CD4-positive, alpha-beta memory T cell (primary cell): ENCODE results near the gene RBM38. TPM values are rescaled to one million over a fixed set of nuclear protein-coding genes. Genes with fewer than 3 reads are reported as not detected.

Source experiments
- CTCF ChIA-PET: fragments of 350-600 bp; sonication (Branson Sonifier 250); formaldehyde crosslinking; loops from one replicate; lab custom pipeline; 2021; ENCODE audit warnings: inconsistent platforms; ENCODE audit not compliant: partially characterized antibody; lab: Charles Lee
- POLR2A ChIA-PET: fragments of 350-600 bp; sonication (Branson Sonifier 250); formaldehyde crosslinking; loops from one replicate; lab custom pipeline; 2021; ENCODE audit not compliant: partially characterized antibody; lab: Charles Lee
- DNase-seq, 5 donors: peaks; one replicate each; pipeline versions ENCODE4 v3.0.0 to v3.0.0-alpha.2; 2020 to 2022; ENCODE audit warnings: mixed read lengths in 1 of 5
- H3K27ac ChIP-seq: one replicate; pipeline ENCODE4 v1.7.0; 2013; ENCODE audit warnings: low read depth, low read length
- H3K27me3 ChIP-seq: 2 replicates; pipeline ENCODE4 v1.7.0; 2013; ENCODE audit warnings: mild to moderate bottlenecking, low read length, moderate library complexity; ENCODE audit not compliant: insufficient read depth
- H3K36me3 ChIP-seq: 2 replicates; pipeline ENCODE4 v1.7.0; 2013; ENCODE audit warnings: mild to moderate bottlenecking, low read length, moderate library complexity; ENCODE audit not compliant: insufficient read depth
- H3K4me1 ChIP-seq: 2 replicates; pipeline ENCODE4 v1.7.0; 2013; ENCODE audit warnings: mild to moderate bottlenecking, low read length, moderate library complexity; ENCODE audit not compliant: insufficient read depth
- H3K4me3 ChIP-seq, 2 donors: one replicate each; pipeline ENCODE4 v1.7.0; 2013; ENCODE audit warnings: low read length in 2 of 2, mild to moderate bottlenecking in 1 of 2
- H3K9me3 ChIP-seq, 2 donors: one replicate each; pipeline ENCODE4 v1.7.0; 2013; ENCODE audit warnings: low read length in 2 of 2, control low read depth in 1 of 2; ENCODE audit not compliant: control insufficient read depth in 1 of 2
- H3K27ac Mint-ChIP-seq, 7 donors: one replicate each; pipeline ENCODE4 v1.8.0; 2020 to 2021; ENCODE audit warnings: mixed read lengths in 7 of 7, mild to moderate bottlenecking in 6 of 7, inconsistent platforms in 3 of 7, moderate library complexity in 3 of 7
- H3K27me3 Mint-ChIP-seq, 2 donors: one replicate each; pipeline ENCODE4 v1.8.0; 2020 to 2021; ENCODE audit warnings: mixed read lengths in 2 of 2
- H3K36me3 Mint-ChIP-seq, 2 donors: one replicate each; pipeline ENCODE4 v1.8.0; 2020 to 2021; ENCODE audit warnings: mixed read lengths in 2 of 2, inconsistent platforms in 1 of 2, mild to moderate bottlenecking in 1 of 2
- H3K4me1 Mint-ChIP-seq, 4 donors: one replicate each; pipeline ENCODE4 v1.8.0; 2020 to 2021; ENCODE audit warnings: mixed read lengths in 4 of 4, mild to moderate bottlenecking in 1 of 4
- H3K4me3 Mint-ChIP-seq, 8 donors: one replicate each; pipeline ENCODE4 v1.8.0; 2020 to 2021; ENCODE audit warnings: mixed read lengths in 8 of 8, mild to moderate bottlenecking in 7 of 8, moderate library complexity in 6 of 8, inconsistent platforms in 3 of 8
- H3K9me3 Mint-ChIP-seq, 8 donors: one replicate each; pipeline ENCODE4 v1.8.0; 2020 to 2021; ENCODE audit warnings: mixed read lengths in 8 of 8, mild to moderate bottlenecking in 5 of 8, inconsistent platforms in 3 of 8, moderate library complexity in 1 of 8
- intact Hi-C: fragments of 100-400 bp; cut with micrococcal nuclease; formaldehyde crosslinking; loops from one replicate; pipeline ENCODE4 v1.15.1; 2023
- polyA plus RNA-seq, 2 donors: library from polyadenylated mRNA; unstranded; fragments of 300-500 nt; fragmentation: Illumina TruSeq; gene quantifications; one replicate each; pipeline ENCODE4 v1.2.3, GENCODE V29; 2021
- total RNA-seq, 2 experiments: library from RNA; stranded (reverse); gene quantifications; one replicate each; pipeline ENCODE4 v1.2.3, GENCODE V29; 2021

Gene RBM38
- total and polyA plus RNA-seq, 4 experiments from 2014 or later: 33.1 to 97.8 (median 77.8) TPM

DNA sequence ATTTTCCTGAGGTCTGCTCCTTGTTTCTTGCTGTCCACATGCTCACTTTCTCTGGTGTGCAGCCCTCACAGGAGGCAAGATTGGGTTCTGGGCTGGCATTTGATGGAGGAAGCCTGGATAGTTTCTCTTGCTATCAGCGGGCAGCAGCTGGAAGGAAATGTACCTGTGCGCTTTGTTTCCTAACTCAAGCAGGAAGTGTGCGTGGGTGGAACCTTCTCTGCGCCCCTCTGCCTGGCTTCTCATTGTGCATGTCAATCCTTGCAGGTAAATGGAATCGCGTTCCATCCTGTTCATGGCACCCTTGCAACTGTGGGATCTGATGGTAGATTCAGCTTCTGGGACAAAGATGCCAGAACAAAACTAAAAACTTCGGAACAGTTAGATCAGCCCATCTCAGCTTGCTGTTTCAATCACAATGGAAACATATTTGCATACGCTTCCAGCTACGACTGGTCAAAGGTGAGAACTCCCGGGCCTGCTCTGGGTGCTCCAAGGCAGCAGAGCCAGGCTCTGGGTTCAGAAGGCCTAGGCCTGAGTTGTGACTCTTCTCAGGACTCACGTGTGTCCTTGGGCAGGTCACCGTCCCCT lies 16.8 kb upstream of the RBM38 start:
- Histone ChIP-seq H3K4me1 (peaks cover 4% of the 10 kb centered on the region), H3K27me3 (no peaks in the 10 kb centered on the region), H3K36me3 (peaks cover 71% of the 10 kb centered on the region), H3K9me3 (no peaks in the 10 kb centered on the region), H3K27ac (no peak overlapping the region), H3K4me3 (no peak overlapping the region)
- peaks cover 9 to 34% (median 14%) of the 10 kb centered on the region in 4 donors for H3K4me1 Mint-ChIP-seq
- peak overlapping the region in 1 of 8 donors; percentile 2 for H3K4me3 Mint-ChIP-seq
- H3K36me3 Mint-ChIP-seq: peaks cover 58 to 87% of the 10 kb centered on the region in 2 donors
- no peaks in the 10 kb centered on the region for H3K9me3 Mint-ChIP-seq
- intact Hi-C loops: no loop called here
- CTCF ChIA-PET: interaction anchor here (1.1 to 1.2 kb wide), 2 partner anchors 12 to 128 kb away, joined by 3 read pairs; no protein-coding TSS in a partner anchor
- H3K27me3 Mint-ChIP-seq: no peaks in the 10 kb centered on the region
- peak overlapping the region in 4 of 7 donors; percentile 18 to 77 (median 58) for H3K27ac Mint-ChIP-seq
- POLR2A ChIA-PET: no interaction called here
- no peak for DNase-seq

DNA sequence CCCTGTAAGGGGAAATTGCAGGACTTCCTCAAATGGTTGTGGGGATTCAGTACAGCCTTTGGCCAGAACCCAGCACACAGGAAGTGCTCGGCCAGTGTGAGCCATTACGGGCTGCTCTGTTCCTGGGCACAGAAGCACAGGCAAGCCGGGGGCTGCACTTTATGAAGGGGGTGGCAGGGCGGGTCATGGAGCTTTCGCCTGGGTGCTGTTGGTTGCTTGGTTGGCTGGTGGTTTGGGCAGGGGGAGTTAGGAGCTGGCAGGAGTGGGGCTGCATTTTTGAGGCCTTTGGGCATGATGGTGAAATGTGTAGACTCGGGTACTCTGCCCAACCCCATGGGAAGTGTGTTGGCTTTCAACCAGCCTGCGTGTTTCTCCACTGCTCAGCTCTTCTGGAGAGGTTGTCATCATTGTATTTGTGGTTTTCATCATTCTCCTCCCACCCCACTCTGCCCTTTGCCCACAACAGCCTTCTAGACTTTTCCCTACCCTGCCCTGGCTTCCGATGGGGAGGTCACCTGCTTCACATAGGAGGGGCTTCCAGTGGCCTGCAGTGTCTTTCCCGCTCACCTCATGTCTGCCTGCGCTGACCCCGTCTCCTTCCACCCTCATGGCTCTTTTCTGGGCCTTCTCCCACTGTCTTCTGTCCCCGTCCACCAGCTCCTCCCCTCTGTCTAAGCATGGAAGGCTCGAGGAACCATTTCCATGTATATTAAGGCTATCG lies 16.1 kb upstream of the RBM38 start:
- no peak for DNase-seq
- H3K27me3 Mint-ChIP-seq: no peaks in the 10 kb centered on the region
- no peaks in the 10 kb centered on the region for H3K9me3 Mint-ChIP-seq
- peaks cover 9 to 38% (median 15%) of the 10 kb centered on the region in 4 donors for H3K4me1 Mint-ChIP-seq
- H3K27ac Mint-ChIP-seq: peak overlapping the region in 4 of 7 donors; percentile 64 to 78 (median 70)
- Histone ChIP-seq H3K36me3 (peaks cover 65% of the 10 kb centered on the region), H3K27me3 (no peaks in the 10 kb centered on the region), H3K9me3 (no peaks in the 10 kb centered on the region), H3K4me3 (no peak overlapping the region), H3K27ac (no peak overlapping the region), H3K4me1 (peaks cover 4% of the 10 kb centered on the region)
- peaks cover 55 to 85% of the 10 kb centered on the region in 2 donors for H3K36me3 Mint-ChIP-seq
- CTCF ChIA-PET: interaction anchor here (0.9 to 2.0 kb wide), 3 partner anchors 12 to 127 kb away, joined by 3 to 6 read pairs (median 5); no protein-coding TSS in a partner anchor
- intact Hi-C loops: no loop called here
- peak overlapping the region in 1 of 8 donors; percentile 36 for H3K4me3 Mint-ChIP-seq
- POLR2A ChIA-PET: no interaction called here

DNA sequence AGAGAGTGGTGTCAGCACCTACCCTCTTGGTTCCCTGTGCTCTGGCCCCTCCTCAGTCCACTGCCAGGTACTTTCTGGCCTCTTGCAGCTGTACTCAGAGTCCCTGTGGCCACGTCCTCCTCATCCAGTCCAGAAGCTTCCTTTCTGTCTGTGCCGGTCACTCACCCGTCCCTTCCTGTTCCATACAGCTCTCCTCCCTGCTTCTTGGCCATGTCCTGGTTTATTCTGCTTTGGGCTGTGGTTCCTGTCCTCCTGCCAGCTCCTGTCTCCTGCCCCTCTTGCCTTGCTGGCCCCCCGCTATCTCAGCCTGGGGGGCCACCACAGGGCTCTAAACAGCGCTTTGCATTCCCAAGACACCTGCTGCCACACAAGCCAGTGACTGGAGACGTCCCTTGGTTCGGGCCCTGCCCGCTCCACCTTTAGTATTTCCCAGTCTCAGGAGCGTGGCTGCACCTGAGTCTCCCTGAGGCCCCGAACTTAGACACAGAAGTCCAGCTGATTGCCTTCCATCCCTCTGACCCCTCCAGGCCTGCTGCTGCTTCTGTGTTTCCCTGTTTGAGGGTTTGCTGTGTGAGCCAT lies 15.5 kb upstream of the RBM38 start:
- POLR2A ChIA-PET: no interaction called here
- H3K27me3 Mint-ChIP-seq: no peaks in the 10 kb centered on the region
- no peak for DNase-seq
- Histone ChIP-seq H3K9me3 (no peaks in the 10 kb centered on the region), H3K27me3 (no peaks in the 10 kb centered on the region), H3K36me3 (peaks cover 58% of the 10 kb centered on the region), H3K4me3 (no peak overlapping the region), H3K27ac (no peak overlapping the region), H3K4me1 (peaks cover 4% of the 10 kb centered on the region)
- intact Hi-C loops: no loop called here
- no peaks in the 10 kb centered on the region for H3K9me3 Mint-ChIP-seq
- CTCF ChIA-PET: interaction anchor here (0.9 to 2.0 kb wide), 5 partner anchors 12 to 809 kb away, joined by 4 to 6 read pairs (median 5); no protein-coding TSS in a partner anchor
- peak overlapping the region in 1 of 8 donors; percentile 36 for H3K4me3 Mint-ChIP-seq
- H3K4me1 Mint-ChIP-seq: peaks cover 9 to 33% (median 15%) of the 10 kb centered on the region in 4 donors
- peak overlapping the region in 5 of 7 donors; percentile 10 to 87 (median 68) for H3K27ac Mint-ChIP-seq
- H3K36me3 Mint-ChIP-seq: peaks cover 48 to 83% of the 10 kb centered on the region in 2 donors

DNA sequence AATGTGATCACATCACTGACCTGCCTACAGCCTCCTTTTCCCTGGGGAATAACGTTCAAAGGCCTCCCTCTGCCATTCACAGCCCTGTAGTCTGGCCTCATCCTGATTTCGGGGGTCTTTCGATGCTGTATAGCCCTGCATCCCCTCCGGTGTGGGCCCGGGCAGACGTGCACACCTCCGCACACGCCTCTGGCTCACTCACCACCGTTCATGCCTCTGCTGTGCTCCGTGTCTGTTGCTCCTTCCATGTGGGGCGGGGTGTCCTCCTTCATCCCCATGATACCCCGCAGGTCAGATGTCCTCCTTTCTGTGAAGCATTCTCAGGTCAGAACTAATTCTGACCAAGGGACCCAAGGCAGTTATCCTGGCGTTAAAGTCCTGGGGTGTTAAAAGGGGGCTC lies 13.8 kb upstream of the RBM38 start:
- Histone ChIP-seq H3K9me3 (no peaks in the 10 kb centered on the region), H3K4me1 (peaks cover 9% of the 10 kb centered on the region), H3K36me3 (peaks cover 44% of the 10 kb centered on the region), H3K27me3 (no peaks in the 10 kb centered on the region), H3K27ac (no peak overlapping the region), H3K4me3 (no peak overlapping the region)
- Mint-ChIP-seq H3K27me3 (no peaks in the 10 kb centered on the region), H3K4me3 (no peak overlapping the region), H3K27ac (peak overlapping the region in 5 of 7 donors; percentile 4 to 70 (median 49)), H3K4me1 (peaks cover 15 to 32% (median 22%) of the 10 kb centered on the region in 4 donors), H3K9me3 (no peaks in the 10 kb centered on the region), H3K36me3 (peaks cover 36 to 76% of the 10 kb centered on the region in 2 donors)
- no peak for DNase-seq
- intact Hi-C loops: no loop called here
- CTCF ChIA-PET: interaction anchor here (1.4 to 1.7 kb wide), 2 partner anchors 30 to 807 kb away, joined by 4 to 6 read pairs; no protein-coding TSS in a partner anchor
- POLR2A ChIA-PET: no interaction called here

- POLR2A ChIA-PET: no interaction called here
Measured at GRCh38 chr20:57378107-57378506, 13.1 kb upstream of the RBM38 start.

GRCh38 chr20:57378646-57379262 lies 12.4 kb upstream of the RBM38 start:
- Mint-ChIP-seq H3K4me3 (no peak overlapping the region), H3K36me3 (peaks cover 31 to 66% of the 10 kb centered on the region in 2 donors), H3K4me1 (peaks cover 18 to 32% (median 25%) of the 10 kb centered on the region in 4 donors), H3K27ac (peak overlapping the region in 2 of 7 donors; percentile 27 to 56), H3K27me3 (no peaks in the 10 kb centered on the region), H3K9me3 (no peaks in the 10 kb centered on the region)
- POLR2A ChIA-PET: no interaction called here
- H3K27ac ChIP-seq: no peak overlapping the region
- peaks cover 22% of the 10 kb centered on the region for H3K4me1 ChIP-seq
- no peak for DNase-seq
- H3K4me3 ChIP-seq: no peak overlapping the region
- H3K9me3 ChIP-seq: no peaks in the 10 kb centered on the region
- intact Hi-C loops: no loop called here
- H3K27me3 ChIP-seq: no peaks in the 10 kb centered on the region
- CTCF ChIA-PET: interaction anchor here (1.7 to 6.9 kb wide), 7 partner anchors 9 to 120 kb away, joined by 6 to 48 read pairs (median 31); partner anchors contain the start of gene RBM38
- H3K36me3 ChIP-seq: peaks cover 32% of the 10 kb centered on the region

More at GRCh38 chr20:57378107-57378506, 13.1 kb upstream of the RBM38 start:
- CTCF ChIA-PET: interaction anchor here (4.1 to 6.9 kb wide), 2 partner anchors 20 to 118 kb away, joined by 31 to 48 read pairs; no protein-coding TSS in a partner anchor
- H3K27me3 ChIP-seq: no peaks in the 10 kb centered on the region
- Mint-ChIP-seq H3K36me3 (peaks cover 36 to 72% of the 10 kb centered on the region in 2 donors), H3K4me3 (no peak overlapping the region), H3K27me3 (no peaks in the 10 kb centered on the region), H3K27ac (peak overlapping the region in 1 of 7 donors; percentile 46), H3K4me1 (peaks cover 21 to 38% (median 26%) of the 10 kb centered on the region in 4 donors), H3K9me3 (no peaks in the 10 kb centered on the region)
- H3K27ac ChIP-seq: no peak overlapping the region
- no peaks in the 10 kb centered on the region for H3K9me3 ChIP-seq
- peaks cover 37% of the 10 kb centered on the region for H3K36me3 ChIP-seq
- H3K4me3 ChIP-seq: no peak overlapping the region
- no peak for DNase-seq
- H3K4me1 ChIP-seq: peaks cover 17% of the 10 kb centered on the region
- intact Hi-C loops: no loop called here
